ENCODE measurements around the gene PIK3C3.

DNA sequence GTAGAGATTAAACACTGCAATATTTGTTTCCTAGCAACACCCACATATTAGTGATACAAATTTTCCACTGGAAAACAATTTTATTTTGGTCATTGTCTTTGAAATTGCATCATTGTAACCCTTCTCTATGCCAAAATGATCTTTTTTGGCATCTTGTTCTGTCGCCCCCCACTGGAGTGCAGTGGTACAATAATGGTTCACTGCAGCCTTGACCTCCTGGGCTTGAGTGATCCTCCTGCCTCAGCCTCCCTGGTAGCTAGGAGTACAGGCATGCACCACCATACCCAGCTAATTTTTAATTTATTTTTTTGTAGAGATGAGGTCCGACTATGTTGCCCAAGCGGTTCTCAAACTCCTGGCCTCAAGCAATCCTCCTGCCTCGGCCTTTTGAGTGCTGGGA, 117.4 kb downstream of the PIK3C3 start:
- TF ChIP-seq, protein P1, sequence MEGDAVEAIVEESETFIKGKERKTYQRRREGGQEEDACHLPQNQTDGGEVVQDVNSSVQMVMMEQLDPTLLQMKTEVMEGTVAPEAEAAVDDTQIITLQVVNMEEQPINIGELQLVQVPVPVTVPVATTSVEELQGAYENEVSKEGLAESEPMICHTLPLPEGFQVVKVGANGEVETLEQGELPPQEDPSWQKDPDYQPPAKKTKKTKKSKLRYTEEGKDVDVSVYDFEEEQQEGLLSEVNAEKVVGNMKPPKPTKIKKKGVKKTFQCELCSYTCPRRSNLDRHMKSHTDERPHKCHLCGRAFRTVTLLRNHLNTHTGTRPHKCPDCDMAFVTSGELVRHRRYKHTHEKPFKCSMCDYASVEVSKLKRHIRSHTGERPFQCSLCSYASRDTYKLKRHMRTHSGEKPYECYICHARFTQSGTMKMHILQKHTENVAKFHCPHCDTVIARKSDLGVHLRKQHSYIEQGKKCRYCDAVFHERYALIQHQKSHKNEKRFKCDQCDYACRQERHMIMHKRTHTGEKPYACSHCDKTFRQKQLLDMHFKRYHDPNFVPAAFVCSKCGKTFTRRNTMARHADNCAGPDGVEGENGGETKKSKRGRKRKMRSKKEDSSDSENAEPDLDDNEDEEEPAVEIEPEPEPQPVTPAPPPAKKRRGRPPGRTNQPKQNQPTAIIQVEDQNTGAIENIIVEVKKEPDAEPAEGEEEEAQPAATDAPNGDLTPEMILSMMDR (IDR thresholded peaks at IDR 0.05), result no peak
- TF ChIP-seq POLR2A (IDR thresholded peaks at IDR 0.05) (no peak), POLR2AphosphoS5 (IDR thresholded peaks at IDR 0.05) (no peak), EP300 (IDR thresholded peaks at IDR 0.05) (no peak)
